GM23338 (cell line): ENCODE measurements around the gene PTPRB. TPM values are rescaled to one million over a fixed set of nuclear protein-coding genes. Genes with fewer than 3 reads are reported as not detected.

Source experiments
- ATAC-seq: fragments of 200-7000 bp; cut with Tn5 transposase; 3 replicates; pipeline ENCODE4 v1.9.1; 2020
- DNase-seq: peaks from one replicate; pipeline ENCODE4 v3.0.0-alpha.2; 2015; ENCODE audit warnings: low spot score
- H2AFZ ChIP-seq: fragments of 200-600 bp; sonication (generic); 2 replicates; pipeline ENCODE4 v1.8.0; 2016; ENCODE audit warnings: antibody characterized with exemption, mild to moderate bottlenecking, moderate library complexity
- H3F3A ChIP-seq: fragments of 200-600 bp; sonication (generic); replicated peaks from 2 replicates; pipeline ENCODE4 v1.8.0; 2017; ENCODE audit warnings: antibody characterized with exemption, mixed run types, low read depth
- H3K27ac ChIP-seq: fragments of 200-600 bp; sonication (generic); 2 replicates; pipeline ENCODE4 v1.6.1; 2016; ENCODE audit warnings: low read depth
- H3K27me3 ChIP-seq: fragments of 200-600 bp; sonication (generic); 2 replicates; pipeline ENCODE4 v1.8.0; 2016; ENCODE audit warnings: mild to moderate bottlenecking, mixed run types, moderate library complexity; ENCODE audit not compliant: insufficient read depth
- H3K36me3 ChIP-seq: fragments of 200-600 bp; sonication (generic); 2 replicates; pipeline ENCODE4 v1.8.0; 2016; ENCODE audit warnings: mild to moderate bottlenecking; ENCODE audit not compliant: insufficient read depth
- H3K4me1 ChIP-seq: fragments of 200-600 bp; sonication (generic); 2 replicates; pipeline ENCODE4 v1.8.0; 2016; ENCODE audit warnings: mild to moderate bottlenecking, moderate library complexity; ENCODE audit not compliant: insufficient read depth
- H3K4me2 ChIP-seq: fragments of 200-600 bp; sonication (generic); 2 replicates; pipeline ENCODE4 v1.7.1; 2017; ENCODE audit warnings: mixed run types
- H3K4me3 ChIP-seq: fragments of 200-600 bp; sonication (generic); 2 replicates; pipeline ENCODE4 v1.6.1; 2016; ENCODE audit warnings: mixed run types
- H3K79me2 ChIP-seq: fragments of 200-600 bp; sonication (generic); replicated peaks from 2 replicates; pipeline ENCODE4 v1.8.0; 2017; ENCODE audit warnings: mild to moderate bottlenecking; ENCODE audit not compliant: insufficient read depth
- H3K9me2 ChIP-seq: fragments of 200-600 bp; sonication (generic); 2 replicates; pipeline ENCODE4 v1.8.0; 2017; ENCODE audit not compliant: insufficient read depth
- H4K20me1 ChIP-seq: fragments of 200-600 bp; sonication (generic); replicated peaks from 2 replicates; pipeline ENCODE4 v1.8.0; 2017; ENCODE audit warnings: mild to moderate bottlenecking; ENCODE audit not compliant: insufficient read depth
- H3K27ac Mint-ChIP-seq: 2 replicates; pipeline ENCODE4 v1.8.0; 2020; ENCODE audit warnings: inconsistent platforms, mild to moderate bottlenecking, moderate library complexity, mixed read lengths
- H3K27me3 Mint-ChIP-seq: 3 replicates; pipeline ENCODE4 v1.8.0; 2022; ENCODE audit warnings: low read depth, mild to moderate bottlenecking, moderate library complexity, mixed read lengths, inconsistent platforms; ENCODE audit not compliant: insufficient read depth, poor library complexity
- H3K36me3 Mint-ChIP-seq: 3 replicates; pipeline ENCODE4 v1.8.0; 2021; ENCODE audit warnings: low read depth, mild to moderate bottlenecking, inconsistent platforms, moderate library complexity, mixed read lengths
- H3K4me1 Mint-ChIP-seq: 3 replicates; pipeline ENCODE4 v1.8.0; 2020; ENCODE audit warnings: mild to moderate bottlenecking, inconsistent platforms, mixed read lengths
- H3K4me3 Mint-ChIP-seq: 3 replicates; pipeline ENCODE4 v1.8.0; 2021; ENCODE audit warnings: moderate library complexity, mild to moderate bottlenecking, inconsistent platforms, mixed read lengths
- H3K9me3 Mint-ChIP-seq: 3 replicates; pipeline ENCODE4 v1.8.0; 2020; ENCODE audit warnings: moderate library complexity, mild to moderate bottlenecking, inconsistent platforms, mixed read lengths
- CREB1 ChIP-seq: fragments of 250-450 bp; sonication (Bioruptor Pico); IDR thresholded peaks from 2 replicates; pipeline ENCODE4 v1.5.0; 2020; ENCODE audit warnings: low read depth, mild to moderate bottlenecking, moderate library complexity
- EZH2 ChIP-seq: fragments of 200-600 bp; sonication (generic); IDR thresholded peaks from one replicate; pipeline ENCODE4 v1.8.0; 2017; ENCODE audit warnings: antibody characterized with exemption, mild to moderate bottlenecking, low read depth; ENCODE audit not compliant: unreplicated experiment
- EZH2phosphoT487 ChIP-seq: fragments of 200-600 bp; sonication (generic); IDR thresholded peaks from one replicate; pipeline ENCODE4 v1.8.1; 2018; ENCODE audit warnings: antibody characterized with exemption; ENCODE audit not compliant: unreplicated experiment
- JUNB ChIP-seq: IDR thresholded peaks from one replicate; pipeline ENCODE4 v1.6.1; 2016; ENCODE audit warnings: antibody characterized with exemption; ENCODE audit not compliant: unreplicated experiment
- NANOG ChIP-seq: IDR thresholded peaks from 2 replicates; pipeline ENCODE4 v1.6.1; 2016; ENCODE audit warnings: antibody characterized with exemption, borderline replicate concordance
- POLR2AphosphoS5 ChIP-seq: IDR thresholded peaks from 2 replicates; pipeline ENCODE4 v1.6.1; 2016; ENCODE audit warnings: antibody characterized with exemption, low read depth
- STAT1 ChIP-seq: IDR thresholded peaks from one replicate; pipeline ENCODE4 v1.6.1; 2016; ENCODE audit warnings: antibody characterized with exemption; ENCODE audit not compliant: unreplicated experiment
- ZNF114 ChIP-seq: fragments of 250-450 bp; sonication (Bioruptor Pico); IDR thresholded peaks from 2 replicates; pipeline ENCODE4 v1.5.0; 2020; ENCODE audit warnings: mild to moderate bottlenecking, moderate library complexity
- ZNF331 ChIP-seq: fragments of 250-450 bp; sonication (Bioruptor Pico); IDR thresholded peaks from 2 replicates; pipeline ENCODE4 v1.5.0; 2020; ENCODE audit warnings: low read depth, mild to moderate bottlenecking, moderate library complexity
- polyA plus RNA-seq: library from polyadenylated mRNA; unstranded; fragments of >200 nt; fragmentation: Nextera tagmentation; extraction: Ambion mirVana; gene quantifications from 2 replicates; pipeline ENCODE4 v1.2.1, GENCODE V29; 2016
- total RNA-seq: library from RNA; depleted of rRNA; stranded (reverse); fragments of >200 nt; shearing (Covaris generic); gene quantifications from 2 replicates; pipeline ENCODE4 v1.2.3, GENCODE V29; 2014
- TF ChIP-seq, protein P1 (sequence below): IDR thresholded peaks from one replicate; pipeline ENCODE4 v1.6.1; 2018; ENCODE audit warnings: antibody characterized with exemption; ENCODE audit not compliant: unreplicated experiment
- TF ChIP-seq, protein P2 (sequence below): IDR thresholded peaks from 2 replicates; pipeline ENCODE4 v1.6.1; 2016; ENCODE audit warnings: antibody characterized with exemption
- TF ChIP-seq, protein P3 (sequence below), 2 experiments: fragments of 200-600 bp in 1 of 2; sonication (generic) in 1 of 2; conservative IDR thresholded peaks; 2 replicates each; pipeline versions ENCODE4 v1.5.1 to v1.6.1; 2016 to 2017; ENCODE audit warnings: antibody characterized with exemption in 2 of 2, low read depth in 2 of 2, mild to moderate bottlenecking in 2 of 2, moderate library complexity in 1 of 2
- TF ChIP-seq, protein P4 (sequence below): fragments of 250-450 bp; sonication (Bioruptor Pico); IDR thresholded peaks from 2 replicates; pipeline ENCODE4 v1.5.0; 2020; ENCODE audit warnings: mild to moderate bottlenecking, moderate library complexity

PTPRB gene
- total and polyA plus RNA-seq, 2 experiments from 2014 or later: 0.13 to 1.7 TPM

DNA sequence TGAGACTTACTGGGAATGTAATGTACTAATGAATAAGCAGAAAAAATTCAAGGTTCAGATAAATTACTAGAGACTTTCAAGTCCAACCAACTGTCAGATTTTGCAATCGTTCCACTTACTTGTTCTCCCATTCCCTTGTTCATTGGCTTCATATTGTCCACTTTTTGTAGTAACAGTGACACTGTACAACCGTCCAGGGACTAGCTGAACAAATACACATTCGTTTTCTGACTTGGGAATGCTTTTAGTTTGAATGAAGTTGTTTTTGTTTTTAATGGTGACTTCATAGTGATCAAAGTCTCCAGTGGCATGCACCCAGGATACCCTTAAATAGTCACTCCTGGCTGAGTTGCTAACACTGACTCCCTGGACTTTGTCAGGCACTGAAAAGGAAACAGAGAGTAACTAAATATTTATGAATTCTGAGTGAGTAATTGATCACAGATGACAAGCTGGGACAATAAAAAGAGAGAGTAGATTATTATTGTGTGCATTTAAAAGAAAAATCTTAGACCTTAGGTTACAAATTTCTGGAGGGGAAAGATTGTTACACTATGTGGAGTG, 65.4 kb downstream of the PTPRB start (continued):
- TF ChIP-seq, protein P1, sequence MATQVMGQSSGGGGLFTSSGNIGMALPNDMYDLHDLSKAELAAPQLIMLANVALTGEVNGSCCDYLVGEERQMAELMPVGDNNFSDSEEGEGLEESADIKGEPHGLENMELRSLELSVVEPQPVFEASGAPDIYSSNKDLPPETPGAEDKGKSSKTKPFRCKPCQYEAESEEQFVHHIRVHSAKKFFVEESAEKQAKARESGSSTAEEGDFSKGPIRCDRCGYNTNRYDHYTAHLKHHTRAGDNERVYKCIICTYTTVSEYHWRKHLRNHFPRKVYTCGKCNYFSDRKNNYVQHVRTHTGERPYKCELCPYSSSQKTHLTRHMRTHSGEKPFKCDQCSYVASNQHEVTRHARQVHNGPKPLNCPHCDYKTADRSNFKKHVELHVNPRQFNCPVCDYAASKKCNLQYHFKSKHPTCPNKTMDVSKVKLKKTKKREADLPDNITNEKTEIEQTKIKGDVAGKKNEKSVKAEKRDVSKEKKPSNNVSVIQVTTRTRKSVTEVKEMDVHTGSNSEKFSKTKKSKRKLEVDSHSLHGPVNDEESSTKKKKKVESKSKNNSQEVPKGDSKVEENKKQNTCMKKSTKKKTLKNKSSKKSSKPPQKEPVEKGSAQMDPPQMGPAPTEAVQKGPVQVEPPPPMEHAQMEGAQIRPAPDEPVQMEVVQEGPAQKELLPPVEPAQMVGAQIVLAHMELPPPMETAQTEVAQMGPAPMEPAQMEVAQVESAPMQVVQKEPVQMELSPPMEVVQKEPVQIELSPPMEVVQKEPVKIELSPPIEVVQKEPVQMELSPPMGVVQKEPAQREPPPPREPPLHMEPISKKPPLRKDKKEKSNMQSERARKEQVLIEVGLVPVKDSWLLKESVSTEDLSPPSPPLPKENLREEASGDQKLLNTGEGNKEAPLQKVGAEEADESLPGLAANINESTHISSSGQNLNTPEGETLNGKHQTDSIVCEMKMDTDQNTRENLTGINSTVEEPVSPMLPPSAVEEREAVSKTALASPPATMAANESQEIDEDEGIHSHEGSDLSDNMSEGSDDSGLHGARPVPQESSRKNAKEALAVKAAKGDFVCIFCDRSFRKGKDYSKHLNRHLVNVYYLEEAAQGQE: no peak
- no peak for TF ChIP-seq ZNF331 (CRISPR knock-in tag)
- TF ChIP-seq EZH2phosphoT487: no peak
- TF ChIP-seq, protein P2, sequence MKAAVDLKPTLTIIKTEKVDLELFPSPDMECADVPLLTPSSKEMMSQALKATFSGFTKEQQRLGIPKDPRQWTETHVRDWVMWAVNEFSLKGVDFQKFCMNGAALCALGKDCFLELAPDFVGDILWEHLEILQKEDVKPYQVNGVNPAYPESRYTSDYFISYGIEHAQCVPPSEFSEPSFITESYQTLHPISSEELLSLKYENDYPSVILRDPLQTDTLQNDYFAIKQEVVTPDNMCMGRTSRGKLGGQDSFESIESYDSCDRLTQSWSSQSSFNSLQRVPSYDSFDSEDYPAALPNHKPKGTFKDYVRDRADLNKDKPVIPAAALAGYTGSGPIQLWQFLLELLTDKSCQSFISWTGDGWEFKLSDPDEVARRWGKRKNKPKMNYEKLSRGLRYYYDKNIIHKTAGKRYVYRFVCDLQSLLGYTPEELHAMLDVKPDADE: no peak
- TF ChIP-seq EZH2: no peak
- no peak for TF ChIP-seq JUNB
- TF ChIP-seq NANOG: no peak

DNA sequence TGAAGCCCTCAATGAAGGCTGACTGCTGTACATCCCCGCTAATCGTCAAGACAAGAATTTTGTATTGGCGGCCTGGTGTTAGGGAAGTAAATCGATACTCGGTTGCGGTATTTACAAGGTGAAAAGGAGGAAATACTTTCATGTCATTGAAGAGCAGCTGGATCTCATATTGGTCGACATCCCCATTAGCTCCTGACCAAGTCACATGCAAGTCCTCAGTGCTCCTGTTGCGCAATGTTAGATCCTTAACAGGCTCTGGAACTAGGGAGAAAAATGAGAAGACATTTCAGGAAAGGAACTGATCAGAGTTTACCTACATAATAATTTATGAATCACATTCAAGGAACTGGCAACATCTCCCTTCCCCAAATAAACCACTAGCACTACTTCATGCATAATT, 66.2 kb downstream of the PTPRB start:
- no peak for DNase-seq
- Histone ChIP-seq H3F3A (no peaks in the 10 kb centered on the region), H2AFZ (0 out of 2 replicates have a peak overlapping the region, but pooled peaks have one; percentile 74), H3K4me1 (no peaks in the 10 kb centered on the region), H3K4me2 (no peak overlapping the region), H3K9me2 (no peaks in the 10 kb centered on the region), H3K27me3 (no peaks in the 10 kb centered on the region), H3K4me3 (no peak overlapping the region), H4K20me1 (no peaks in the 10 kb centered on the region), H3K27ac (no peak overlapping the region), H3K36me3 (no peaks in the 10 kb centered on the region), H3K79me2 (no peaks in the 10 kb centered on the region)
- ATAC-seq: no peak
- H3K4me1 Mint-ChIP-seq: no peaks in the 10 kb centered on the region
- no peaks in the 10 kb centered on the region for H3K27me3 Mint-ChIP-seq
- no peaks in the 10 kb centered on the region for H3K9me3 Mint-ChIP-seq
- no peaks in the 10 kb centered on the region; the same call in 2 of the 3 replicates for H3K36me3 Mint-ChIP-seq
- no peak overlapping the region for H3K4me3 Mint-ChIP-seq
- H3K27ac Mint-ChIP-seq: no peak overlapping the region
- TF ChIP-seq CREB1 (CRISPR knock-in tag): no peak
- TF ChIP-seq, protein P3, sequence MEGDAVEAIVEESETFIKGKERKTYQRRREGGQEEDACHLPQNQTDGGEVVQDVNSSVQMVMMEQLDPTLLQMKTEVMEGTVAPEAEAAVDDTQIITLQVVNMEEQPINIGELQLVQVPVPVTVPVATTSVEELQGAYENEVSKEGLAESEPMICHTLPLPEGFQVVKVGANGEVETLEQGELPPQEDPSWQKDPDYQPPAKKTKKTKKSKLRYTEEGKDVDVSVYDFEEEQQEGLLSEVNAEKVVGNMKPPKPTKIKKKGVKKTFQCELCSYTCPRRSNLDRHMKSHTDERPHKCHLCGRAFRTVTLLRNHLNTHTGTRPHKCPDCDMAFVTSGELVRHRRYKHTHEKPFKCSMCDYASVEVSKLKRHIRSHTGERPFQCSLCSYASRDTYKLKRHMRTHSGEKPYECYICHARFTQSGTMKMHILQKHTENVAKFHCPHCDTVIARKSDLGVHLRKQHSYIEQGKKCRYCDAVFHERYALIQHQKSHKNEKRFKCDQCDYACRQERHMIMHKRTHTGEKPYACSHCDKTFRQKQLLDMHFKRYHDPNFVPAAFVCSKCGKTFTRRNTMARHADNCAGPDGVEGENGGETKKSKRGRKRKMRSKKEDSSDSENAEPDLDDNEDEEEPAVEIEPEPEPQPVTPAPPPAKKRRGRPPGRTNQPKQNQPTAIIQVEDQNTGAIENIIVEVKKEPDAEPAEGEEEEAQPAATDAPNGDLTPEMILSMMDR (conservative IDR thresholded peaks at IDR 0.05; ENCODE audit: low read depth in 2 of 2): no peak
- TF ChIP-seq EZH2phosphoT487: no peak
- no peak for TF ChIP-seq POLR2AphosphoS5
- TF ChIP-seq, protein P4, sequence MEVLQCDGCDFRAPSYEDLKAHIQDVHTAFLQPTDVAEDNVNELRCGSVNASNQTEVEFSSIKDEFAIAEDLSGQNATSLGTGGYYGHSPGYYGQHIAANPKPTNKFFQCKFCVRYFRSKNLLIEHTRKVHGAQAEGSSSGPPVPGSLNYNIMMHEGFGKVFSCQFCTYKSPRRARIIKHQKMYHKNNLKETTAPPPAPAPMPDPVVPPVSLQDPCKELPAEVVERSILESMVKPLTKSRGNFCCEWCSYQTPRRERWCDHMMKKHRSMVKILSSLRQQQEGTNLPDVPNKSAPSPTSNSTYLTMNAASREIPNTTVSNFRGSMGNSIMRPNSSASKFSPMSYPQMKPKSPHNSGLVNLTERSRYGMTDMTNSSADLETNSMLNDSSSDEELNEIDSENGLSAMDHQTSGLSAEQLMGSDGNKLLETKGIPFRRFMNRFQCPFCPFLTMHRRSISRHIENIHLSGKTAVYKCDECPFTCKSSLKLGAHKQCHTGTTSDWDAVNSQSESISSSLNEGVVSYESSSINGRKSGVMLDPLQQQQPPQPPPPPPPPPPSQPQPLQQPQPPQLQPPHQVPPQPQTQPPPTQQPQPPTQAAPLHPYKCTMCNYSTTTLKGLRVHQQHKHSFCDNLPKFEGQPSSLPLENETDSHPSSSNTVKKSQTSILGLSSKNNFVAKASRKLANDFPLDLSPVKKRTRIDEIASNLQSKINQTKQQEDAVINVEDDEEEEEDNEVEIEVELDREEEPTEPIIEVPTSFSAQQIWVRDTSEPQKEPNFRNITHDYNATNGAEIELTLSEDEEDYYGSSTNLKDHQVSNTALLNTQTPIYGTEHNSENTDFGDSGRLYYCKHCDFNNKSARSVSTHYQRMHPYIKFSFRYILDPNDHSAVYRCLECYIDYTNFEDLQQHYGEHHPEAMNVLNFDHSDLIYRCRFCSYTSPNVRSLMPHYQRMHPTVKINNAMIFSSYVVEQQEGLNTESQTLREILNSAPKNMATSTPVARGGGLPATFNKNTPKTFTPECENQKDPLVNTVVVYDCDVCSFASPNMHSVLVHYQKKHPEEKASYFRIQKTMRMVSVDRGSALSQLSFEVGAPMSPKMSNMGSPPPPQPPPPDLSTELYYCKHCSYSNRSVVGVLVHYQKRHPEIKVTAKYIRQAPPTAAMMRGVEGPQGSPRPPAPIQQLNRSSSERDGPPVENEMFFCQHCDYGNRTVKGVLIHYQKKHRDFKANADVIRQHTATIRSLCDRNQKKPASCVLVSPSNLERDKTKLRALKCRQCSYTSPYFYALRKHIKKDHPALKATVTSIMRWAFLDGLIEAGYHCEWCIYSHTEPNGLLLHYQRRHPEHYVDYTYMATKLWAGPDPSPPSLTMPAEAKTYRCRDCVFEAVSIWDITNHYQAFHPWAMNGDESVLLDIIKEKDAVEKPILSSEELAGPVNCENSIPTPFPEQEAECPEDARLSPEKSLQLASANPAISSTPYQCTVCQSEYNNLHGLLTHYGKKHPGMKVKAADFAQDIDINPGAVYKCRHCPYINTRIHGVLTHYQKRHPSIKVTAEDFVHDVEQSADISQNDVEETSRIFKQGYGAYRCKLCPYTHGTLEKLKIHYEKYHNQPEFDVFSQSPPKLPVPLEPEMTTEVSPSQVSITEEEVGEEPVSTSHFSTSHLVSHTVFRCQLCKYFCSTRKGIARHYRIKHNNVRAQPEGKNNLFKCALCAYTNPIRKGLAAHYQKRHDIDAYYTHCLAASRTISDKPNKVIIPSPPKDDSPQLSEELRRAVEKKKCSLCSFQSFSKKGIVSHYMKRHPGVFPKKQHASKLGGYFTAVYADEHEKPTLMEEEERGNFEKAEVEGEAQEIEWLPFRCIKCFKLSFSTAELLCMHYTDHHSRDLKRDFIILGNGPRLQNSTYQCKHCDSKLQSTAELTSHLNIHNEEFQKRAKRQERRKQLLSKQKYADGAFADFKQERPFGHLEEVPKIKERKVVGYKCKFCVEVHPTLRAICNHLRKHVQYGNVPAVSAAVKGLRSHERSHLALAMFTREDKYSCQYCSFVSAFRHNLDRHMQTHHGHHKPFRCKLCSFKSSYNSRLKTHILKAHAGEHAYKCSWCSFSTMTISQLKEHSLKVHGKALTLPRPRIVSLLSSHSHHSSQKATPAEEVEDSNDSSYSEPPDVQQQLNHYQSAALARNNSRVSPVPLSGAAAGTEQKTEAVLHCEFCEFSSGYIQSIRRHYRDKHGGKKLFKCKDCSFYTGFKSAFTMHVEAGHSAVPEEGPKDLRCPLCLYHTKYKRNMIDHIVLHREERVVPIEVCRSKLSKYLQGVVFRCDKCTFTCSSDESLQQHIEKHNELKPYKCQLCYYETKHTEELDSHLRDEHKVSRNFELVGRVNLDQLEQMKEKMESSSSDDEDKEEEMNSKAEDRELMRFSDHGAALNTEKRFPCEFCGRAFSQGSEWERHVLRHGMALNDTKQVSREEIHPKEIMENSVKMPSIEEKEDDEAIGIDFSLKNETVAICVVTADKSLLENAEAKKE: no peak
- TF ChIP-seq JUNB: no peak
- no peak for TF ChIP-seq NANOG
- TF ChIP-seq STAT1: no peak
- TF ChIP-seq ZNF114: no peak
- TF ChIP-seq EZH2: no peak
